Muscle layer of duodenum (tissue), 2 donors: ENCODE results near the gene MYCN.

Source experiments
- H3K27ac ChIP-seq: one replicate; pipeline ENCODE4 v1.7.0; 2013; ENCODE audit warnings: mild to moderate bottlenecking, low read length
- H3K27me3 ChIP-seq: one replicate; pipeline ENCODE4 v1.7.0; 2013; ENCODE audit warnings: low read depth, mild to moderate bottlenecking, control low read depth, low read length
- H3K36me3 ChIP-seq, 2 donors: one replicate each; pipeline ENCODE4 v1.7.0; 2013; ENCODE audit warnings: low read length in 2 of 2, control low read depth in 1 of 2, mild to moderate bottlenecking in 1 of 2; ENCODE audit not compliant: insufficient read depth in 2 of 2, control insufficient read depth in 1 of 2
- H3K4me1 ChIP-seq, 2 donors: one replicate each; pipeline ENCODE4 v1.7.0; 2013; ENCODE audit warnings: low read length in 2 of 2, mild to moderate bottlenecking in 2 of 2, control low read depth in 1 of 2, moderate library complexity in 1 of 2; ENCODE audit not compliant: insufficient read depth in 2 of 2, control insufficient read depth in 1 of 2
- H3K4me3 ChIP-seq, 2 donors: one replicate each; pipeline ENCODE4 v1.7.0; 2013; ENCODE audit warnings: low read length in 2 of 2, low read depth in 1 of 2, mild to moderate bottlenecking in 1 of 2
- H3K9me3 ChIP-seq, 2 donors: one replicate each; pipeline ENCODE4 v1.7.0; 2013; ENCODE audit warnings: low read length in 2 of 2, control low read depth in 1 of 2, mild to moderate bottlenecking in 1 of 2; ENCODE audit not compliant: control insufficient read depth in 1 of 2
- donor health status: healthy.

MYCN gene

GRCh38 chr2:15934291-15934945 is 5.9 kb upstream of the MYCN start:
- Histone ChIP-seq H3K27me3 (peaks cover 10% of the 10 kb centered on the region), H3K36me3 (no peaks in the 10 kb centered on the region), H3K4me1 (peaks cover 2% of the 10 kb centered on the region in 2 donors), H3K9me3 (no peaks in the 10 kb centered on the region), H3K27ac (no peak overlapping the region), H3K4me3 (no peak overlapping the region)

GRCh38 chr2:15935189-15935588 is 5.2 kb upstream of the MYCN start:
- no peak overlapping the region for H3K4me3 ChIP-seq

GRCh38 chr2:15935675-15936074 is 4.7 kb upstream of the MYCN start:
- Histone ChIP-seq H3K4me1 (peaks cover 4 to 14% of the 10 kb centered on the region in 2 donors), H3K27ac (no peak overlapping the region), H3K4me3 (no peak overlapping the region), H3K36me3 (no peaks in the 10 kb centered on the region), H3K9me3 (no peaks in the 10 kb centered on the region), H3K27me3 (peaks cover 12% of the 10 kb centered on the region)

More at GRCh38 chr2:15935189-15935588, 5.2 kb upstream of the MYCN start:
- H3K27me3 ChIP-seq = peaks cover 12% of the 10 kb centered on the region
- H3K27ac ChIP-seq = no peak overlapping the region
- no peaks in the 10 kb centered on the region for H3K36me3 ChIP-seq
- H3K4me1 ChIP-seq = peaks cover 4 to 9% of the 10 kb centered on the region in 2 donors
- no peaks in the 10 kb centered on the region for H3K9me3 ChIP-seq

GRCh38 chr2:15936277-15937104 is 3.9 kb upstream of the MYCN start:
- no peak overlapping the region for H3K27ac ChIP-seq
- no peaks in the 10 kb centered on the region for H3K36me3 ChIP-seq
- peaks cover 4 to 22% of the 10 kb centered on the region in 2 donors for H3K4me1 ChIP-seq
- peaks cover 12% of the 10 kb centered on the region for H3K27me3 ChIP-seq
- no peak overlapping the region for H3K4me3 ChIP-seq
- no peaks in the 10 kb centered on the region for H3K9me3 ChIP-seq

- no peak overlapping the region for H3K27ac ChIP-seq
- no peaks in the 10 kb centered on the region for H3K36me3 ChIP-seq
- no peak overlapping the region for H3K4me3 ChIP-seq
- peaks cover 12% of the 10 kb centered on the region for H3K27me3 ChIP-seq
- H3K4me1 ChIP-seq = peaks cover 4 to 22% of the 10 kb centered on the region in 2 donors
- no peaks in the 10 kb centered on the region for H3K9me3 ChIP-seq
Measured at GRCh38 chr2:15937105-15937881, 3.1 kb upstream of the MYCN start.

- H3K4me1 ChIP-seq = peaks cover 8 to 28% of the 10 kb centered on the region in 2 donors
- no peaks in the 10 kb centered on the region for H3K9me3 ChIP-seq
- H3K36me3 ChIP-seq = no peaks in the 10 kb centered on the region
- H3K27ac ChIP-seq = no peak overlapping the region
- no peak overlapping the region for H3K4me3 ChIP-seq
- H3K27me3 ChIP-seq = peaks cover 12% of the 10 kb centered on the region
Measured at GRCh38 chr2:15937882-15938802, 2.2 kb upstream of the MYCN start.

DNA sequence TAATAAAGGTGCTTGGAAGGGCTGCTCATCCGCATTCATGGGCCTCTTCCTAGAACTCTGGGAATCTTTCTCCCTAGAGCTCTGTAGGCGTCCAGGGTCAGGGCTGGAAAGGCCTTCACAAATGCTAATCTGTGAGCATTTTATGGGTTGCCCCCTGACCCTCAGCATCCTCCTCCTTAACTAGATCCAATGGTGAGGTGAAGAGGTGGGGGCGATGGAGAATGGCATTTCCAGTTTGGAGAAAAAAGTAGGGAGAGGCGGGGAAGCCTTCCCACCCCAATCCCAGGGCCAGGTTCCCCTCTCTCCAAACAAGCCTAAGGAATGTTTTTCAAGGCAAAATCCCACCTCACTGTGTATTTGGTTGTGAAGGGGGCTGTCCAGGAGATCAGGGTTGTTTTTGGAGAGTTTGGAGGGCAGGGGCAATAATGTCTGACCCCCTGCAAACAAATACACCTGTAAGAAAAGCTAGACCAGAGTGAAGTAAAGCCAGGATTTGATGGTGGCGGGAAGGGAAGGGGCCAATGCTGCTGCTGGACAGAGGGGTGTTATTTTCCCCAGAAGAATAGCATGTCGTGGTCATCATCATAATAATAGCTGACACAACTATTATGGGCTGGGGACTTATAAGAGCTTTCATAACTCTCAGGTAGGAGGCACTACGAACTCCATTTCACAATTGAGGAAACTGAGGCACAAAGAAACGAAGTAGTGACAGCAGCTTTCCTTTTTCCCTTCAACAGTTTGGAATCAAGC is 1.4 kb upstream of the MYCN start:
- no peak overlapping the region for H3K27ac ChIP-seq
- H3K9me3 ChIP-seq = no peaks in the 10 kb centered on the region
- H3K36me3 ChIP-seq = no peaks in the 10 kb centered on the region
- H3K4me1 ChIP-seq = peaks cover 8 to 35% of the 10 kb centered on the region in 2 donors
- peaks cover 12% of the 10 kb centered on the region for H3K27me3 ChIP-seq
- H3K4me3 ChIP-seq = peak overlapping the region; percentile 63 to 83

- H3K27me3 ChIP-seq = peaks cover 12% of the 10 kb centered on the region
- H3K9me3 ChIP-seq = no peaks in the 10 kb centered on the region
- peak overlapping the region; percentile 63 to 83 for H3K4me3 ChIP-seq
- H3K4me1 ChIP-seq = peaks cover 8 to 35% of the 10 kb centered on the region in 2 donors
- no peaks in the 10 kb centered on the region for H3K36me3 ChIP-seq
- H3K27ac ChIP-seq = no peak overlapping the region
Measured at GRCh38 chr2:15939556-15939853, 845 bp upstream of the MYCN start.

- peaks cover 12% of the 10 kb centered on the region for H3K27me3 ChIP-seq
- peak overlapping the region; percentile 52 to 83 for H3K4me3 ChIP-seq
- no peaks in the 10 kb centered on the region for H3K9me3 ChIP-seq
- no peaks in the 10 kb centered on the region for H3K36me3 ChIP-seq
- H3K27ac ChIP-seq = no peak overlapping the region
- peaks cover 8 to 35% of the 10 kb centered on the region in 2 donors for H3K4me1 ChIP-seq
Measured at GRCh38 chr2:15940661-15941480, 521 bp downstream of the MYCN start.
